Neural progenitor cell (in vitro differentiated cells): ENCODE results near the gene FYTTD1. TPM values are rescaled to one million over a fixed set of nuclear protein-coding genes. Genes with fewer than 3 reads are reported as not detected.

Source experiments
- DNase-seq: peaks from one replicate; pipeline ENCODE4 v3.0.0-alpha.2; 2016; ENCODE audit warnings: low spot score
- H2AFZ ChIP-seq: fragments of 200-600 bp; sonication (generic); replicated peaks from 2 replicates; pipeline ENCODE4 v1.6.1; 2016; ENCODE audit warnings: antibody characterized with exemption
- H3F3A ChIP-seq: fragments of 200-600 bp; sonication (generic); 2 replicates; pipeline ENCODE4 v1.6.1; 2016; ENCODE audit warnings: antibody characterized with exemption, low read depth
- H3K27ac ChIP-seq: fragments of 200-600 bp; sonication (generic); 2 replicates; pipeline ENCODE4 v1.5.1; 2016; ENCODE audit warnings: mild to moderate bottlenecking
- H3K27me3 ChIP-seq: fragments of 200-600 bp; sonication (generic); 2 replicates; pipeline ENCODE4 v1.6.1; 2016; ENCODE audit warnings: mild to moderate bottlenecking, moderate library complexity
- H3K36me3 ChIP-seq: fragments of 200-600 bp; sonication (generic); 2 replicates; pipeline ENCODE4 v1.5.1; 2016
- H3K4me1 ChIP-seq: fragments of 200-600 bp; sonication (generic); 2 replicates; pipeline ENCODE4 v1.6.1; 2016; ENCODE audit warnings: mixed run types
- H3K4me2 ChIP-seq: fragments of 200-600 bp; sonication (generic); 2 replicates; pipeline ENCODE4 v1.6.1; 2016
- H3K4me3 ChIP-seq: fragments of 200-600 bp; sonication (generic); 2 replicates; pipeline ENCODE4 v1.5.1; 2016
- H3K79me2 ChIP-seq: fragments of 200-600 bp; sonication (generic); 2 replicates; pipeline ENCODE4 v1.6.1; 2016; ENCODE audit warnings: low read depth
- H3K9ac ChIP-seq: fragments of 200-600 bp; sonication (generic); 2 replicates; pipeline ENCODE4 v1.6.1; 2016
- H3K9me3 ChIP-seq: fragments of 200-600 bp; sonication (generic); 2 replicates; pipeline ENCODE4 v1.5.1; 2016; ENCODE audit warnings: low read depth
- H4K20me1 ChIP-seq: fragments of 200-600 bp; sonication (generic); 2 replicates; pipeline ENCODE4 v1.6.1; 2016; ENCODE audit warnings: low read depth
- H3K27ac Mint-ChIP-seq: 3 replicates; pipeline ENCODE4 v1.8.0; 2021; ENCODE audit warnings: mixed read lengths
- H3K27me3 Mint-ChIP-seq: 2 replicates; pipeline ENCODE4 v1.8.0; 2022; ENCODE audit warnings: low read depth, mild to moderate bottlenecking, inconsistent platforms, moderate library complexity, mixed read lengths; ENCODE audit not compliant: insufficient read depth
- H3K36me3 Mint-ChIP-seq: 3 replicates; pipeline ENCODE4 v1.8.0; 2021; ENCODE audit warnings: mixed read lengths
- H3K4me1 Mint-ChIP-seq: 3 replicates; pipeline ENCODE4 v1.8.0; 2021; ENCODE audit warnings: mixed read lengths
- H3K4me3 Mint-ChIP-seq: 3 replicates; pipeline ENCODE4 v1.8.0; 2021; ENCODE audit warnings: mild to moderate bottlenecking, moderate library complexity, mixed read lengths
- H3K9me3 Mint-ChIP-seq: 3 replicates; pipeline ENCODE4 v1.8.0; 2020; ENCODE audit warnings: mixed read lengths
- CTCF ChIP-seq: fragments of 200-600 bp; sonication (generic); IDR thresholded peaks from 2 replicates; pipeline ENCODE4 v1.5.1; 2017; ENCODE audit warnings: antibody characterized with exemption, mild to moderate bottlenecking
- EZH2 ChIP-seq: fragments of 200-600 bp; sonication (generic); IDR thresholded peaks from 2 replicates; pipeline ENCODE4 v1.6.1; 2017; ENCODE audit warnings: antibody characterized with exemption, mild to moderate bottlenecking, moderate library complexity
- EZH2phosphoT487 ChIP-seq: fragments of 200-600 bp; sonication (generic); IDR thresholded peaks from 2 replicates; pipeline ENCODE4 v1.6.1; 2017; ENCODE audit warnings: antibody characterized with exemption
- total RNA-seq: library from RNA; depleted of rRNA; stranded (reverse); fragments of >200 nt; gene quantifications from 2 replicates; pipeline ENCODE4 v1.2.3, GENCODE V29; 2015; ENCODE audit warnings: low replicate concordance

FYTTD1 gene
- total RNA-seq, 1 donor from 2014 or later: 104 TPM

GRCh38 chr3:197789309-197789708 lies 39.6 kb downstream of the FYTTD1 start:
- Histone ChIP-seq H3K27me3 (no peaks in the 10 kb centered on the region), H4K20me1 (peaks cover 16% of the 10 kb centered on the region), H3K4me1 (peaks cover 5% of the 10 kb centered on the region), H3K9ac (no peak overlapping the region), H3K4me3 (no peak overlapping the region), H3K36me3 (no peaks in the 10 kb centered on the region), H3K9me3 (no peaks in the 10 kb centered on the region), H2AFZ (no peak overlapping the region), H3K79me2 (peaks cover 32% of the 10 kb centered on the region), H3F3A (peaks cover 12% of the 10 kb centered on the region), H3K4me2 (no peak overlapping the region), H3K27ac (no peak overlapping the region)
- TF ChIP-seq CTCF (no peak), EZH2 (no peak), EZH2phosphoT487 (no peak)
- H3K9me3 Mint-ChIP-seq: no peaks in the 10 kb centered on the region
- no peak overlapping the region for H3K4me3 Mint-ChIP-seq
- H3K27ac Mint-ChIP-seq: no peak overlapping the region
- H3K4me1 Mint-ChIP-seq: peaks cover 8% of the 10 kb centered on the region
- no peak for DNase-seq
- peaks cover 2% of the 10 kb centered on the region for H3K36me3 Mint-ChIP-seq
- peaks cover 11% of the 10 kb centered on the region for H3K27me3 Mint-ChIP-seq

GRCh38 chr3:197790033-197790432 lies 40.4 kb downstream of the FYTTD1 start:
- H3K36me3 ChIP-seq: no peaks in the 10 kb centered on the region
- no peak overlapping the region for H3K27ac ChIP-seq
- no peaks in the 10 kb centered on the region for H3K27me3 ChIP-seq
- peak overlapping the region; percentile 83 for H3K4me2 ChIP-seq
- H3K4me1 ChIP-seq: peaks cover 5% of the 10 kb centered on the region
- Mint-ChIP-seq H3K4me3 (peak overlapping the region; percentile 95), H3K36me3 (peaks cover 4% of the 10 kb centered on the region), H3K9me3 (no peaks in the 10 kb centered on the region), H3K4me1 (peaks cover 8% of the 10 kb centered on the region), H3K27ac (peak overlapping the region; percentile 19), H3K27me3 (peaks cover 11% of the 10 kb centered on the region)
- no peaks in the 10 kb centered on the region for H3K9me3 ChIP-seq
- no peak overlapping the region for H3K4me3 ChIP-seq
- DNase-seq: no peak
- H3F3A ChIP-seq: peaks cover 12% of the 10 kb centered on the region
- peaks cover 40% of the 10 kb centered on the region for H3K79me2 ChIP-seq
- no peak overlapping the region for H2AFZ ChIP-seq
- H4K20me1 ChIP-seq: peaks cover 16% of the 10 kb centered on the region
- H3K9ac ChIP-seq: no peak overlapping the region
- TF ChIP-seq EZH2phosphoT487 (no peak), CTCF (no peak), EZH2 (no peak)

GRCh38 chr3:197791113-197791891 lies 41.6 kb downstream of the FYTTD1 start, which contains the start of gene LRCH3:
LRCH3 (plus strand) TSS chr3:197791254; CDS start chr3:197791279, 25 bp downstream.
- Histone ChIP-seq H3K36me3 (no peaks in the 10 kb centered on the region), H3F3A (peaks cover 12% of the 10 kb centered on the region), H3K79me2 (peaks cover 52% of the 10 kb centered on the region), H2AFZ (peak within 1 kb of the TSS; percentile 96), H3K27me3 (no peaks in the 10 kb centered on the region), H3K4me3 (peak within 1 kb of the TSS; percentile 88), H3K4me2 (peak within 1 kb of the TSS; percentile 83), H3K4me1 (peaks cover 5% of the 10 kb centered on the region), H3K27ac (peak within 1 kb of the TSS; percentile 92), H3K9me3 (no peaks in the 10 kb centered on the region), H3K9ac (peak within 1 kb of the TSS; percentile 89), H4K20me1 (peaks cover 23% of the 10 kb centered on the region)
- Mint-ChIP-seq H3K27ac (peak within 1 kb of the TSS; percentile 95), H3K4me3 (peak within 1 kb of the TSS; percentile 95), H3K36me3 (peaks cover 14% of the 10 kb centered on the region), H3K4me1 (peaks cover 8% of the 10 kb centered on the region), H3K27me3 (peaks cover 9% of the 10 kb centered on the region), H3K9me3 (no peaks in the 10 kb centered on the region)
- TF ChIP-seq EZH2 (peak; percentile 43), EZH2phosphoT487 (no peak)
- peak; percentile 96 for DNase-seq
